SU-DHL-6 (cell line): Measurements from ENCODE around the gene ELOB.

Experiments
- H2AFZ ChIP-seq: fragments of 200-600 bp; sonication (generic); 2 replicates; pipeline ENCODE4 v1.6.1; 2014; ENCODE audit warnings: low read depth, mild to moderate bottlenecking, moderate library complexity, mixed read lengths, antibody characterized with exemption, low read length; ENCODE audit not compliant: severe bottlenecking
- H3F3A ChIP-seq: fragments of 200-600 bp; shearing (Covaris generic); 2 replicates; pipeline ENCODE4 v1.6.0; 2016; ENCODE audit warnings: antibody characterized with exemption, mild to moderate bottlenecking; ENCODE audit not compliant: insufficient read depth
- H3K27ac ChIP-seq: fragments of 200-600 bp; sonication (generic); 2 replicates; pipeline ENCODE4 v1.5.1; 2016; ENCODE audit warnings: low read depth, mild to moderate bottlenecking, low read length, moderate library complexity, mixed read lengths
- H3K27me3 ChIP-seq: fragments of 200-600 bp; sonication (generic), shearing (Covaris generic); 2 replicates; pipeline ENCODE4 v1.6.0; 2014; ENCODE audit warnings: mild to moderate bottlenecking, low read length
- H3K36me3 ChIP-seq: fragments of 200-600 bp; sonication (generic); 2 replicates; pipeline ENCODE4 v1.6.1; 2014; ENCODE audit warnings: mild to moderate bottlenecking, low read length, mixed read lengths
- H3K4me2 ChIP-seq: fragments of 300-600, 200-600 bp; shearing (Covaris generic), sonication (generic); 2 replicates; pipeline ENCODE4 v1.6.0; 2014; ENCODE audit warnings: low read length, low read depth, mild to moderate bottlenecking; ENCODE audit not compliant: poor library complexity, severe bottlenecking
- H3K4me3 ChIP-seq: fragments of 200-600 bp; sonication (generic); 2 replicates; pipeline ENCODE4 v1.5.1; 2014; ENCODE audit warnings: antibody characterized with exemption, low read length, mild to moderate bottlenecking, mixed read lengths; ENCODE audit not compliant: insufficient read depth, poor library complexity, severe bottlenecking
- H3K79me2 ChIP-seq: fragments of 200-600 bp; sonication (generic); 2 replicates; pipeline ENCODE4 v1.6.1; 2014; ENCODE audit warnings: mild to moderate bottlenecking, low read length, moderate library complexity; ENCODE audit not compliant: insufficient read depth
- H3K9ac ChIP-seq: fragments of 200-600 bp; sonication (generic); 2 replicates; pipeline ENCODE4 v1.7.0; 2014; ENCODE audit warnings: mild to moderate bottlenecking, low read length
- H3K9me2 ChIP-seq: fragments of 200-600 bp; sonication (generic); replicated peaks from 2 replicates; pipeline ENCODE4 v1.6.1; 2014; ENCODE audit warnings: low read length; ENCODE audit not compliant: insufficient read depth
- H3K9me3 ChIP-seq: fragments of 200-600 bp; sonication (generic); 2 replicates; pipeline ENCODE4 v1.6.1; 2014; ENCODE audit warnings: low read length, mixed read lengths; ENCODE audit not compliant: insufficient read depth
- H4K20me1 ChIP-seq: fragments of 200-600 bp; sonication (generic); 2 replicates; pipeline ENCODE4 v1.6.1; 2014; ENCODE audit warnings: low read depth, mild to moderate bottlenecking, antibody characterized with exemption, low read length, moderate library complexity, mixed read lengths
- CTCF ChIP-seq: fragments of 200-600 bp; sonication (generic); IDR thresholded peaks from one replicate; pipeline ENCODE4 v1.5.1; 2017; ENCODE audit warnings: antibody characterized with exemption, mild to moderate bottlenecking, low read length, moderate library complexity; ENCODE audit not compliant: insufficient read depth, poor library complexity, severe bottlenecking
- EZH2phosphoT487 ChIP-seq: fragments of 200-600 bp; sonication (generic), shearing (Covaris generic); conservative IDR thresholded peaks from 2 replicates; pipeline ENCODE4 v1.6.1; 2018; ENCODE audit warnings: mild to moderate bottlenecking, antibody characterized with exemption, low read length, moderate library complexity, mixed read lengths

Gene ELOB

GRCh38 chr16:2743007-2743810 is 33.9 kb downstream of the ELOB start:
- H3K79me2 ChIP-seq, result no peaks in the 10 kb centered on the region
- H3K27ac ChIP-seq, result no peak overlapping the region
- H3K9me2 ChIP-seq, result no peaks in the 10 kb centered on the region
- H3K27me3 ChIP-seq, result no peaks in the 10 kb centered on the region
- no peaks in the 10 kb centered on the region for H3K36me3 ChIP-seq
- H3K9ac ChIP-seq, result no peak overlapping the region
- no peaks in the 10 kb centered on the region for H3K9me3 ChIP-seq
- H3K4me3 ChIP-seq, result no peak overlapping the region
- no peaks in the 10 kb centered on the region for H4K20me1 ChIP-seq
- no peak overlapping the region for H3K4me2 ChIP-seq
- no peak overlapping the region for H2AFZ ChIP-seq
- H3F3A ChIP-seq, result no peaks in the 10 kb centered on the region
- no peak for TF ChIP-seq CTCF
- TF ChIP-seq EZH2phosphoT487, result no peak

- Histone ChIP-seq H3K36me3 (no peaks in the 10 kb centered on the region), H3K27ac (no peak overlapping the region), H3K9me2 (no peaks in the 10 kb centered on the region), H4K20me1 (no peaks in the 10 kb centered on the region), H3K27me3 (no peaks in the 10 kb centered on the region), H3K4me3 (no peak overlapping the region), H3K4me2 (no peak overlapping the region), H3K9me3 (no peaks in the 10 kb centered on the region), H3K9ac (no peak overlapping the region), H3K79me2 (no peaks in the 10 kb centered on the region), H2AFZ (no peak overlapping the region), H3F3A (no peaks in the 10 kb centered on the region)
- TF ChIP-seq CTCF, result no peak
- TF ChIP-seq EZH2phosphoT487, result no peak
Observed at GRCh38 chr16:2742323-2743006, 34.6 kb downstream of the ELOB start.

- H3K27ac ChIP-seq, result no peak overlapping the region
- no peaks in the 10 kb centered on the region for H3K79me2 ChIP-seq
- no peak overlapping the region for H3K4me2 ChIP-seq
- no peak overlapping the region for H3K9ac ChIP-seq
- no peaks in the 10 kb centered on the region for H3K9me3 ChIP-seq
- H3K9me2 ChIP-seq, result no peaks in the 10 kb centered on the region
- H3K4me3 ChIP-seq, result no peak overlapping the region
- no peaks in the 10 kb centered on the region for H3K27me3 ChIP-seq
- H2AFZ ChIP-seq, result no peak overlapping the region
- no peaks in the 10 kb centered on the region for H3F3A ChIP-seq
- H4K20me1 ChIP-seq, result no peaks in the 10 kb centered on the region
- no peaks in the 10 kb centered on the region for H3K36me3 ChIP-seq
- TF ChIP-seq CTCF (no peak), EZH2phosphoT487 (no peak)
Observed at GRCh38 chr16:2741168-2741567, 35.9 kb downstream of the ELOB start.
